ENCODE data around the gene HACE1. TPM values are rescaled to one million over a fixed set of nuclear protein-coding genes. Genes with fewer than 3 reads are reported as not detected.

The HACE1 gene
- total RNA-seq, 4 donors from 2014 or later, result 3.6 to 9.0 (median 5.1) TPM

- TF ChIP-seq CTCF (IDR thresholded peaks at IDR 0.05 in 4 of 5, conservative IDR thresholded peaks at IDR 0.05 in 1 of 5), result no peak
- no peak for TF ChIP-seq POLR2A (IDR thresholded peaks at IDR 0.05)
- Histone ChIP-seq H3K27ac (no peak overlapping the region), H3K27me3 (no peaks in the 10 kb centered on the region), H3K4me1 (no peaks in the 10 kb centered on the region), H3K4me3 (no peak overlapping the region), H3K9me3 (no peaks in the 10 kb centered on the region), H3K36me3 (no peaks in the 10 kb centered on the region)
- intact Hi-C loops (cut with DNase I; ENCODE audit: low total_unique reads) (no loop called here), in situ Hi-C loops (cut with MboI; ENCODE audit: low sequenced_read_pairs in 4 of 4) (no loop called here)
- DNase-seq (no peak), ATAC-seq (no peak)
Measured at GRCh38 chr6:104714796-104715195, 144.9 kb downstream of the HACE1 start.

- Histone ChIP-seq H3K36me3 (no peaks in the 10 kb centered on the region), H3K9me3 (no peaks in the 10 kb centered on the region), H3K4me1 (no peaks in the 10 kb centered on the region), H3K4me3 (no peak overlapping the region), H3K27me3 (no peaks in the 10 kb centered on the region), H3K27ac (no peak overlapping the region)
- no peak for TF ChIP-seq POLR2A (IDR thresholded peaks at IDR 0.05)
- TF ChIP-seq CTCF (IDR thresholded peaks at IDR 0.05 in 4 of 5, conservative IDR thresholded peaks at IDR 0.05 in 1 of 5), result no peak
- no peak for DNase-seq
- in situ Hi-C loops (cut with MboI; ENCODE audit: low sequenced_read_pairs in 4 of 4), result no loop called here
- intact Hi-C loops (cut with DNase I; ENCODE audit: low total_unique reads), result no loop called here
- ATAC-seq, result no peak
Measured at GRCh38 chr6:104713982-104714381, 145.7 kb downstream of the HACE1 start.

- no peak overlapping the region for H3K4me3 ChIP-seq
- DNase-seq, result no peak
- no peaks in the 10 kb centered on the region for H3K4me1 ChIP-seq
- H3K27ac ChIP-seq, result no peak overlapping the region
- H3K9me3 ChIP-seq, result no peaks in the 10 kb centered on the region
- in situ Hi-C loops (cut with MboI; ENCODE audit: low sequenced_read_pairs in 4 of 4) (no loop called here), intact Hi-C loops (cut with DNase I; ENCODE audit: low total_unique reads) (no loop called here)
- H3K36me3 ChIP-seq, result no peaks in the 10 kb centered on the region
- no peak for ATAC-seq
- no peaks in the 10 kb centered on the region for H3K27me3 ChIP-seq
- no peak for TF ChIP-seq POLR2A (IDR thresholded peaks at IDR 0.05)
- TF ChIP-seq CTCF (IDR thresholded peaks at IDR 0.05 in 4 of 5, conservative IDR thresholded peaks at IDR 0.05 in 1 of 5), result no peak
Measured at GRCh38 chr6:104711371-104711770, 148.3 kb downstream of the HACE1 start.

- Histone ChIP-seq H3K9me3 (no peaks in the 10 kb centered on the region), H3K4me3 (no peak overlapping the region), H3K27me3 (no peaks in the 10 kb centered on the region), H3K4me1 (no peaks in the 10 kb centered on the region), H3K36me3 (no peaks in the 10 kb centered on the region), H3K27ac (no peak overlapping the region)
- DNase-seq, result no peak
- intact Hi-C loops (cut with DNase I; ENCODE audit: low total_unique reads) (no loop called here), in situ Hi-C loops (cut with MboI; ENCODE audit: low sequenced_read_pairs in 4 of 4) (no loop called here)
- no peak for ATAC-seq
- no peak for TF ChIP-seq CTCF (IDR thresholded peaks at IDR 0.05 in 4 of 5, conservative IDR thresholded peaks at IDR 0.05 in 1 of 5)
- TF ChIP-seq POLR2A (IDR thresholded peaks at IDR 0.05), result no peak
Measured at GRCh38 chr6:104710543-104711335, 149.0 kb downstream of the HACE1 start.

All from gastrocnemius medialis (tissue), 4 donors.